NCI-H2107 treated with DMSO at 0.1 percent for 48 hours (cell line): Measurements from ENCODE around the gene CSNK1D.

Source experiments
- DNase-seq: peaks from one replicate; lab custom pipeline; 2025; ENCODE audit not compliant: unreplicated experiment; lab: John Stamatoyannopoulos, UW

CSNK1D gene

GRCh38 chr17:82295472-82295814 is 21.9 kb upstream of the CSNK1D start:
- DNase-seq = no peak

DNA sequence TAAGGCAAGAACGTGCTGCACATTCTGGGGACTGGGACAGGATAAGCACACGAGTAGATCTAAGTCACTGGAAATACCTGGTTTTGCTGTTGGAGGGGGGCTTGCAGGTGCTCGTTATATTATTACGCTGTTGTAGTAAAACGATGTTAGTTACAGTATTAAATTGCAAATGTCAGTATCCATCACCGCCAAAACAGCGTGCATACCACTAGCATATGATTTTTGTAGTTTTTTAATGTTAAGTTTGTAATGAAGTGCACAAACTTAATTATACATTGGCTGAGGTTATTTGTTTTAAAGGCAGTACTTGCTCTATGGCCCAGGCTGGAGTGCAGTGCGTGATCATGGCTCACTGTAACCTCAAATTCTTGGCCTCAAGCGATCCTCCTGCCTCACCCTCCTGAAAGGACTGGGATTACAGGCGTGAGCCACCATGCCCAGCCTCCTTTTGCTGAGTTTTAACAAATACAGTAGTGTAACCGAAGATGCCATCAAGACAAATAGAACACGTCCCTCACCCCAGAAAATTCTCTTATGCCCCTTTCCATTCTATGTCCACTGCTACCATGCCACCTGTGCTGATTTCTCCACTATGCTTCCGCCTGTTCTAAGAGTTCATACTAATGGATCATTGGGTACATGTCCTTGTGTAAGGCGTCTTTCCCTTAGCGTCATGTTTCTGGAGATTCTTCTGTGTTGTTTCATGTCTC is 20.7 kb upstream of the CSNK1D start:
- no peak for DNase-seq

- peak; percentile 95 for DNase-seq
Observed at GRCh38 chr17:82292251-82293154, 19.0 kb upstream of the CSNK1D start.

DNA sequence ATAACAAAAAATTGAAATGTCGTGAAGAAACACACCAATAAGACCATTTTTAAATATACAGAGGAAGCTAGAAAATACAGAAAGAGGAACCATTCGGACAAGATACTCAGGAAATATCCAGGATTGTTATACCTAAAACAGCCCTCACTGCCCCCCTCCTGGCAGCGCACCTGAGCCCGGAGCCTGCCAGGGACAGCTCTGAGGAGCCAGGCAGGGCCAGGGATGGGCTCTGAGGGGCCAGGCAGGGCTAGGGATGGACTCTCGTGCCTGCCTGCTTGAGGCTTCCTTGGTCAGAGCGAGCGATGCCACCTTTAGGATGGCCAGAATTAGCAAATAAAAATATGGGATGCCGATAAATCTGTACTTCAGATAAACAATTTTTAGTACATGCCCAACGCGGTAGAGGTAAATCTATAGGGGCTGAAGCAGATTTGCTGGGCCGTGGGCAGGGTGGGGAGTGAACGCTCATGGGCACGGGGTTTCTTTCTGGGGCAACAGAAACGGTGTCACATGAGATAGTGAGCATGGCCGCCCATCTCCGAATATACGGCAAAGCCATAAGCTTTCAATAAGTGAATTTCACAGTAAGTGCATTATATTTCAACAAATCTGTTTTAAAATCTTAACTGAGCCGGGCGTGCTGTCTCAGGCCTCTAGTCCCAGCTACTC is 18.2 kb upstream of the CSNK1D start:
- DNase-seq = no peak

DNA sequence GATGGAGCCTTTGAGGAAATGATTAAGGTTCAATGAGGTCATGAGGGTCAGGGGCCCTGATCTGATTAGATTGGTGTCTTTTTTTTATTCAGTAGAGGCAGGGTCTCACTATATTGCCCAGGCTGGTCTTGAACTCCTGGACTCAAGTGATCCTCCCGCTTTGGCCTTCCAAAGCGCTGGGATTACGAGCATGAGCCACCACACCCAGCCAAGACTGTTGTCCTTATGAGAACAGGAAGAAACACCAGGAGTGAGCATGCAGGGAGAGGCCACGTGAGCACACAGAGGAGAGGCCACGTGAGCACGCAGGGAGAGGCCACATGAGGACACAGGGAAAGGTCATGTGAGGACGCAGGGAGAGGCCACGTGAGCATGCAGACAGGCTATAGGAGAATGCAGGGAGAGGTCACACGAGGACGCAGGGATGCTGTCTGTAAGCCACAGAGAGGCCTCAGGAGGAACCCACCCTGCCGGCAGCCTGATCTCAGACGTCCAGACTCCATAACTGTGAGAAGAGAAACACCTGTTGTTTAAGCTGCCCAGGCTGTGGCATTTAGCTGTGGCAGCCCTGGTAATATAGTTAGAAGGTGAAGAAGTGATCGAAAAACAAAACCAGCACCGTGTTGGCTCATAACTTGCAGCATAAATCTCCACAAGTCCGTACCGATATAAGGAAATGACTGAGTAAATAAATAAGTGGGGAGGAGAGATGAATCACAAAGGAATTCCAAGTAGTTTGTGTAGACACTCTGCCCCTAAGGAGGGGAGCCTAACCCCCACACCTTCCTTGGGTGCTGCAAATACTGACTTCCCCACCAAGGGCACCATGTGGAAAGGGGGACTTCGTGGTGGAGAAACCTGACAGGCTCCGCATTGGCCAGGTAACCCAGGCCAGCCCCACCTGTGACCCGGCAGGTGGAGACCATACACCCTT is 14.6 kb upstream of the CSNK1D start:
- DNase-seq = no peak

GRCh38 chr17:82287013-82287867 is 13.7 kb upstream of the CSNK1D start:
- peak; percentile 59 for DNase-seq

- no peak for DNase-seq
Observed at GRCh38 chr17:82285141-82285540, 11.6 kb upstream of the CSNK1D start.

DNA sequence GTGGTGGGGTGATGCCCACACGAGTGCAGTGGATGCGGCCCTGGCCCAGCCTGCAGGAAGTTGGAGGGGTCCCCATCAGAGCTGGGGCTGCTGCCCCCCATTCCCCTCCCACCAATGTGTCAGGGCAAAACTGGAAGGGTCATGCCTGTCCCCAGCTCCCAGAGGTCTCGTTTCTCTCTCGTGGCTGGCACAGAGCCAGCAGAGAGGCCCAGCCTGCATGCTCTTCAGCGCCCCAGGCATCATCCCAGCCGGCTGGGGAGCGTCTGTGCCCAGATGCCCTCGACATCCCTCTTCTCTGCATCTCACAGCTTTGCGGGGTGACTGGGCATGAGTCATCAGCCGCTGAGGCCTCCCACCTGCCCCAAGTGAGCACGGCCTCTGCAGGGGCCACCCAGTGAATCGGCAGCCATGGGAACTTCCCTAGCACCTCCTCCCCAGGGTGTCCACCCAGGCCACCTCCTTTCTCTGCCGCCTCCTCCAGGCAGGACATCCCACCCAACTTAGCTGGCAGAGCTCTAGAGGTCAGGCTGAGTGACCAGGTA is 9.8 kb upstream of the CSNK1D start:
- DNase-seq = peak; percentile 22

DNA sequence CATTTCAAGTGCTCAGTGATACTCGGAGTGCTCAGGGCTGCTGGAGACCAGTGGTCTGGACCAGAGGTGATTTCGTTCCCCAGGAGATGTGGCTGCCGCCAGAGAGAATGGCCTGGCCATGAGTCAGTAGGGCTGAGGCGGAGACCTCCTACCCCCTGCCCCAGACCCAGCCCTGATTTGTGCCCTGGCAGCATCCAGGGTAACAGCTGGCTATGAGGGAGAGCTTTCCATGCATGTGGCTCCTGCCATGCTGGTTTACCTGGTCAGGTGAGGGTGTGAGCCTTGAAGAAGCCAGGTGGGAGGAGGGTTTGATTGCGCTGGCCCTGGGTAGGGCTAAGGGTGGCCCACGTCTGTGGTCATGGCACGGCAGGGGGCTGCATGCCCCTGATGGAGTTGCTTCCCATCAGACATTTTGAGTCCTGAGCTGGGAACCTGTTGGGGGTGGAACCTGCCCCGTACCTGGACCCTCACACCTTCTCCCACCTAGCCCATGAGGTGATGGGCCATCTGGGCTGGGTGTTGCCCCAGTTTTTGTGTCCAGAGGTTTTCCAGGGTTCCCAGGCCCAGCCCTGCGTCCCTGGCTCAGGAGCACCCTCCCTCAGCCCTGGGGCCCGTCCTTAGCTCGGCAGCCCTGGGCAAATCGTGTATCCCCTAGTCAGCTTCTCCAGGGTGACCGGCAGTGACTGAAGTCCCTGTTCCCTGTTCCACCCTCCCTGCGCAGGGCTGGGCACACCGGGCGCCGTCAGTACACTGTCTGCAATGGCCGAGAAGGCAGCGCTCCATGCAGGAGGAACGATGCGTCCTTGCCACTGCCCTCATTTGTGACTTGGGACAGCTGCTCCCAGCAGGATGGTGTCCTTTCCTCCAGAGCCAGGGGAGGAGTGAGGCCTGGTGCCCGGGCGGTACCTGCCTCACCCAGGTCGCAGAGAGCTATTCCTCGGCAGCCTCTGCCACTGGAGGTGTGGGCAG is 9.0 kb upstream of the CSNK1D start:
- DNase-seq = no peak

DNA sequence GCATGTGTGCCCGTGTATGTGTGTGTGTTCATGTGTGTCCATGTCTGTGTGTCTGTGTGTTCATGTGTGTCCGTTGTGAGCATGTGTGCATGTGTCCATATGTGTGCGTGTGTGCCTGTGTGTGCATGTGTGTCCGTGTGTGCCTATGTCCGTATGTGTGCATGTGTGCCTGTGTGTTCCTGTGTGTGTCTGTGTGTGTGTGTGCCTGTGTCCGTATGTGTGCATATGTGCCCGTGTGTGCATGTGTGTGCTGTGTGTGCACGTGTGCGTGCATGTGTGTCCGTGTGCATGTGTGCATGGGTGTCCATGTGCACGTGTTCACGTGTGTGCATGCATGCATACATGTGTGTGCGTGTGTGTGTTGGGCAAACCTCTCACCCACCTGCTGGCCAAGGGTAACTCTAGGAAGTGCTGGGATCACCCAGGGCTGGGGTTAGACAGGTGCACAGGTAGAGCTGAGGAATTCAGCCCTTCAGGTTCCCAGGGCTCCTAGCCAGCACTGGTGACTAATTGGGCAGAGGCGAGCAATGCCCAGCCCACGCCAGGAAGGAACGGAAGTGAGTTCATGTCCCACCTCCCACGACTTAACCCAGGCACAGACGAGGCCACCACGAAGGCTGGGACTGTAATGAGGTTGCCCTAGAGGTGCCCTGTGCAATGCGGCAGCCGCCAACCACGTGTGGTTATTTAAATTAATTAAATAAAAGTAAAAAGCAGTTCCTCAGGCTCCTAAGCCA is 8.2 kb upstream of the CSNK1D start:
- DNase-seq = no peak

GRCh38 chr17:82281076-82281475 is 7.6 kb upstream of the CSNK1D start:
- no peak for DNase-seq

- DNase-seq = no peak
Observed at GRCh38 chr17:82280537-82280936, 7.0 kb upstream of the CSNK1D start.

DNA sequence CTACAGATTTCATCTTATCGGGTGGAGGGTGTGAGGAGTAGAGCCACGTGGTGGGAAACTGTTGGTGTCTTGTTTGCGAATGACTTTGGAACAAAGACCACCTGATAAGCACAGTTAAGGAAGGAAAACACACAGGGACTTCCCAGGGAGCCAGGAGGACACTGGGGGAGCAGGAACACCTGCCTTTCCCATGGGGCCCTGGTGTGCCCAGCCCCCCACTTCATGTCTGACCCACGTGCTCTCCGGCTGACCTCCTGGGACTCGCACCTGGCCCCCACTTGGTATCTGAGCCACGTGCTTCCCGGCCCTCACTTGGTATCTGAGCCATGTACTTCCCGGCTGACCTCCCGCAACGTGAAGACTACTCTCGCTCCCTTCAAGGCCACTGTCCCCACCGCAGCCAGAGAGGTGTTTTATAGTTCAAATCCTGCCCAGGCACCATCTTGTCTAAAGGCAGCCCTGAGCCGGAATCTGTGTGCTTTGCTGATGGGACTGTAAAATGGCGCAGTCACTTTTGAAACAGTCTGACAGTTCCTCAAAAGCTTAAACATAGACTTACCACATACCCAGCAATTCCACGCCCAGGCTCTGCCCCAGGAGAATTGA is 5.4 kb upstream of the CSNK1D start:
- DNase-seq = no peak

- DNase-seq = no peak
Observed at GRCh38 chr17:82278308-82278707, 4.8 kb upstream of the CSNK1D start.

GRCh38 chr17:82277851-82278250 is 4.4 kb upstream of the CSNK1D start:
- DNase-seq = no peak

DNA sequence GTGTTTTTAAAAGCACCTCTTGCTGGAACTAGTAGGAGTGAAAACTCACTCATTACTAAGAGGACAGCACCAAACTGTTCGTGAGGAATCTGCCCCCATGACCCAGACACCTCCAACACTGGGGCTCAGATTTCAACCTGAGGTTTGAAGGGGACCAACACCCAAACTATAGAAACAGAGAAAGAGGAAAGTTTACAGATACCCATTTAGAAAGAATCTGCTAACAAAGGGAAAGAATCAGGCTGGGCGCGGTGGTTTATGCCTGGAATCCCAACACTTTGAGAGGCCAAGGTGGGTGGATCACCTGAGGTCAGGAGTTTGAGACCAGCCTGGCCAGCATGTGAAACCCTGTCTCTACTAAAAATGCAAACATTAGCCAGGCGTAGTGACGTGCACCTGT is 3.4 kb upstream of the CSNK1D start:
- DNase-seq = no peak

DNA sequence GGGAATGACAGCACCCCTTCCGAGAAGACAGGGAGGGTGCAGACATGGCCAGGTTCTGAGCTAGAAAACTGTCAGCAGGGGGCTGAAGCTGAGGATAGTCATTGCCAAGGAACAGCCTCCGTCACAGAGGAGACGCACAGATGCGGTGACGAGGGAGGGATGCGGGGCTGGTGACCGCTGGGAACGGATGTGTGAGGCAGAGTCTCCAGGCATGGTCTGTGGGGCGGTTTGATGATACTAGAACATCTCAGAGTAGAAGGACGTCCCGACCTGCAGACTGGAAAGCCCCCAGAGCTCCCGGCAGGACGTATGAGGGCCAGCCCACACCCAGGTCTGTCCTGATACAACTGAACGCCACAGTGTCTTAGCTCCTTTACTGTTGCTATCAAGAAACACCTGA is 1.8 kb upstream of the CSNK1D start:
- no peak for DNase-seq
